HG02759 (cell line): ENCODE measurements around the gene PSTK.

Experiments used
- ATAC-seq: cut with Tn5 transposase; IDR thresholded peaks from one replicate; pipeline ENCODE4 v1.9.1; 2021; ENCODE audit warnings: mild to moderate bottlenecking, moderate library complexity; ENCODE audit not compliant: unreplicated experiment

Gene PSTK, protein sequence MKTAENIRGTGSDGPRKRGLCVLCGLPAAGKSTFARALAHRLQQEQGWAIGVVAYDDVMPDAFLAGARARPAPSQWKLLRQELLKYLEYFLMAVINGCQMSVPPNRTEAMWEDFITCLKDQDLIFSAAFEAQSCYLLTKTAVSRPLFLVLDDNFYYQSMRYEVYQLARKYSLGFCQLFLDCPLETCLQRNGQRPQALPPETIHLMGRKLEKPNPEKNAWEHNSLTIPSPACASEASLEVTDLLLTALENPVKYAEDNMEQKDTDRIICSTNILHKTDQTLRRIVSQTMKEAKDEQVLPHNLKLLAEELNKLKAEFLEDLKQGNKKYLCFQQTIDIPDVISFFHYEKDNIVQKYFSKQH

GRCh38 chr10:122980209-122981065, at the start of gene PSTK:
TSS of gene PSTK (plus strand) at chr10:122980401. CDS start at chr10:122980480, 79 bp downstream.
- peak; percentile 97 for ATAC-seq

DNA sequence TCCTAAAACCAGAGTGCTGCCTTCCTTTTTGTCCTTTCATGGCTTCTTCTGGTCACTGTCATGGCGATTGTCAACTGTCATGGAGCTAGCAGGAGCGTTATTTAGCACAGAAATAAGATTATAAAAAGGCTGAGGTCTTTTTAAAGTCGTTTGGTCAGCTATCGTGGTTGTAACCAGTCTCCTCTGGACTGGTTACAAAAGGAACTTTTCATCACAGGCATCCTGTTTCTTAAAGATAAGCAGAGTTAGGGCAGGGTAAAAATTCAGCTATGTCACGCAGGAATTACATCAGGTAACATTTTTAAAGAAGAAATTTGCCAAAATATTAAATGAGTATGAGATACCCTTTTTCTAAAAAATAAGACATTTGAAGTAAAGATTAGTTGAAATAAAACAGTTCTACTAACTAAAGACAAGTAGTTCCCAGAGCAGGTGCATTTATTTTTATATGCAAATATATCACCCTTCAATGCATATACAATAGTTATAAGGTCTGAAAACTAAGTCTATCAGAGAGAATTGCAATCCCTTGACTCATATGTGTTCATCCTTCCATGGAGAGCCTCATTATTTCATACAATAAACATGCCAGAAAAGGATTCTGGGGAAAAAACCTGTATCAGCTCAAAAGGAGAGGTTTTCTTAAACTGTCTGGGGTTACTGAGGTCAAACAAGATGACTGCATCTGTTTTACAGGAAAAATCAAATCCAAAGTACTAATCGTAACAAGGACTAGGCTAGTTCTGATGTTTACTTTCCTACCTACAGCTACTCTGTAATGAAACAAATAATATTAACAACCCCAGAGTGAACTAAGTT, 48.9 kb upstream of the PSTK start:
- no peak for ATAC-seq

DNA sequence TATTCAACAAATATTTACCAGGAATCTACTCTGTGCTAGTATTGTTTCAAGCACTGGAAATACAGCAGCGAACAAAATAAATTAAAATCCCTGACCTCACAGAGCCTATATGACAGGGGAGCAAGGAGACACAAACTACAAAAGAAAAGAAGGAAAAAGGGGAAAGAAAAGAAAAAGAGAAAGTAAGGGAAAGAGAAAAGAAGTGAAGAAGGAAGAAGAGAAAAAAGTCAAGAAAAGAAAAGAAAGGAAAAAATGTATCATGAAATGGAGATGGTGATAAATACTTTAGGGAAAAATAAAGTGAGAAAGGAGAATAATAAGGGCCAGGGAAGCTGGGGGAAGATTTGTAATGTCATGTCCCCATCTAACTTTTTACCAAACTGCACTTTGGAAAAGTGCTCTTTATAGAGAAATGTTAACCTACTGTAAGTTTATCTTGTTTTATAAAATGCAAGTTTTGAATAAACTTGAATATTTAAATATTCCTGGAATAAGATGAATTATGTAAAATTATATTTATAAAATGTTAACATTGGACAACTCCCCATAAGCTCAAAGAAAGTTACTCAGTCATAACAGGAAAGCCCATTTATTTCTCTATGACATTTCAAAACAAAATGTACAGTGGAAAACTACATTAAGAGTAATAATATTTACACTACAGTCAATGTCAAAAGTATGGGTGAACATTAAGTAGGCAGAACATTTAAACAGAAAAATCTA, 40.9 kb upstream of the PSTK start:
- ATAC-seq, result no peak

DNA sequence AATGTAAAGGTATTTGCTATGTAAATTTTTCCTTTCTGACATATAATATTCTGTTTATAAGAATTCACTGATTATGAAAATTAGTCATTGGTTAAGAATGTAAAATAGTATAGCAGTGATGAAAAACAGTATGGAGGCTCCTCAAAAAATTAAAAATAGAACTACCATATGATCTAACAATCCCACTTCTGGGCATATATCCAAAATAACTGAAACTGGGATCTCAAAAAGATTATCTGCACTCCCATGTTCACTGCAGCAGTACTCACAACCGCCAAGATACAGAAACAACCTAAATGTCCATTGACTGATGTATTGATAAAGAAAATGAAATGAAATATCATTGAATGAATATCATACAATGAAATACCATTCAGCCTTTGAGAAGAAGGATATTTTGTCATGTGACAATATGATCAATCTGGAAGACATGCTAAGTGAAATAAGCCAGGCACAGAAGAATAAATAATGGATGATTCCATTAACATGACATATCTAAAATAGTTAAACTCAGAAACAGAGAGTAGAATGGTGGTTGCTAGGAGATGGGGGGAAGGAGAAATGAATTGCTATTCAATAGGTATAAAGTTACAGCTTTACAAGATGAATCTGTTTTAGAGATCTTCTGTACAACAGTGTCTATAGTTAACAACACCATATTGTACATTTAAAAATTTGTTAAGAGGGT, 40.2 kb upstream of the PSTK start:
- no peak for ATAC-seq

DNA sequence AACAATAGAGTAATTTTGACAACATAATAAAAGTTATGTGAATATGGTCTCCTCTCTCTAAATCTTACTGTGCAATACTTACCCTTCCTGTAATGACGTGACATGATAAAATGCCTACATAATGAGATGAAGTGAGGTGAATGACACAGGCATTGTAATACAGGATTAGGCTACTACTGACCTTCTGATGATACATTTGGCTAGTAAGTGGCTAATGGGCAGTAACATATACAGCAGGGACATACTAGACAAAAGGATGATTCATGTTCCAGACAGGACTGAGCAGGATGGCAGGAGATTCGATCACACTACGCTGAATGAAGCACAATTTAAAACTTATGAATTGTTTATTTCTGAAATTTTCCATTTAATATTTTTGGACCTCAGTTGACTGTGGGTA, 30.9 kb upstream of the PSTK start:
- ATAC-seq, result no peak

DNA sequence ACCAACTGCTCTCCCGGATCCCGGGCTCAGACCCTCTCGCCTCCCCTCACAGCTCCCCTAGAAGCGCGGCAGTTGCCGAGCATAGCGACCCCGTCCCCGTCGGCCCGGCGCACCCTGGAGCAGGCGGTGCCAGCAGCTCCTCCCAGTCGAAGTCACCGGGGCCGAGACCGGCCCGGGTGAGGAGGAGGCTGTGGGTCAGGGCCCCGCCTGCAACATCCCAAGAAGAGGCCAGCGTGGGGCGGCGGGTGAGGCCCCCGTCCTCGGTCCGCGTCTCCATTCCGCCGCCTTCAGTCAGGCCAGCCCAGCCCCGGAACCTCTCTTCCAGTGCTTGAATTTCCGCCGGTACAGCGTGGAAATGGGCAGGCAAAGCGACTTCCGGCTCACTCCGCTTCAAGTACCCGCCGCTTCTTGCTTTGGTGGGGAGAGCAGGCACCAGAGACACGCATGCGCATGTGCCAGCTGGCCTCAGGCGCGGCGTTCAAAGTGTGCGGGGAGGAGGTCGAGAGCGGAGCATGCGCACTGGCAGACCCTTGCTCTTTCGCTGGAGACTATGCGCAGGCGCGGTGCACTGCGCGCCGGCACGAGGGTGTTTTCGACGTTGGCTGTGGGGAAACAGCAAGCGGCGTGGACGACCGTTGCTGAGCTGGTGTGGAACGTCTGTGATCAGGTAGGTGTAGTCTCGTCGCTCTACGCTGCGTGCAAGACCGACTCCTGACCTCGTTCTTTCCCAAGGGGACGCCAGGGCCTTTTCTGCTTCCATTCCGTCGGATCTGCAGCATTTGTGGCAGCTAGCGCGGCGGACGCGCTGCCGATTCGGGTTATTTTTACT, 26.1 kb upstream of the PSTK start, which contains the start of gene C10orf88:
C10orf88 (minus strand) TSS at position 326 of the 829 bp plus-strand sequence; CDS start at position 277, 49 bp downstream.
- ATAC-seq, result peak; percentile 99

DNA sequence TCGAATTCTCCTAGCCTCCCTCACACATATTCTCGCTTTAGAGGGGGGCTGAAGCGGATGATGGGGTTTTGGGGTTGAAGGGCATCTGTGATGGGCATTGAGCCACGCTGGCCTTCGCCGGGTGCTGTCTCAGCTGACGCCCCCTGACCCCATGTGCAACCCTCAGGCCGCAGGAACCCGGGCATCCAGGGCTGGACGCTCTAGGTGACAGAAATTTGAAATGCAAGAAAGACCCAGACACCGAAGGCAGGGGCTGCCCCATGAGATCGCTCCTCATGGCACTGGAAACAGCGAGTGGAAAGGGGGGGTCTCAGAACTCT, 25.5 kb upstream of the PSTK start:
- no peak for ATAC-seq

DNA sequence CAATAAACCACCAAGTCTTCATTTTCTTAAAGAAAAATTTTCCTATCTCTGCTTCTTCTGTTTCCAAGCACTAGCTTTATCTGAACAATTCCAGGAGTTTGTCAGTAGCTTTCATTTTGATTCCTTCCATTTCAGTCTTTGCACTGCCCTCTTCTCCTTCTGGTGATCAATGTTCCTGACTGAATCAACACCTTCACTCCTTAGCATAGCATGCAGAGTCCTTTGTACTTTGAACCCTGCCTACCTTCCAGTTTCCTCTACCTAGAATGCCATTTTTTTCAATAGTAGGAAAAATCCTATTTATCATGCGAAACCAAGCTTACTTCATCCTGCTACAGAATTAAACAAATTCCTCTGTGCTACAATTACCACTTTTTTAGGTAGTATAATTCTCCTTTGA, 24.3 kb upstream of the PSTK start:
- ATAC-seq, result no peak

DNA sequence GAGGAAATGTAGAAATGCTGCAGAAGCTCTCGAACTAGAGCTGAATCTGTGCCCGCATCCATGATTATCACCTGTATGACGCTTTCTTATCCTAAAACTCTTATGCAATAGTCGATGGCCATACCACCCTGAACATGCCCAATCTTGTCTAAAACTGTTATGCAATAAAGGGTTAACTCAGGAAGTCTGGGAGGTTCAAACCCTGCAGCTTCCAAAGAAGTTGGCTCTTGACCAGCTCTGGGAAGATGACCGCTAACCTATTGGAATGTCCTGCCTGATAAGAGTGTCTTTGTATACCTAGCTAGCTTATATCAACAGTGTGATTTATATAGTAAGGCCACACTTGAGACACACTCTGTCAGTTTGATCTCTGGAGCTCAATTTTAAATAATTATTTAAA, 22.7 kb upstream of the PSTK start:
- ATAC-seq, result no peak

- no peak for ATAC-seq
Observed at GRCh38 chr10:122962405-122962804, 17.8 kb upstream of the PSTK start.

DNA sequence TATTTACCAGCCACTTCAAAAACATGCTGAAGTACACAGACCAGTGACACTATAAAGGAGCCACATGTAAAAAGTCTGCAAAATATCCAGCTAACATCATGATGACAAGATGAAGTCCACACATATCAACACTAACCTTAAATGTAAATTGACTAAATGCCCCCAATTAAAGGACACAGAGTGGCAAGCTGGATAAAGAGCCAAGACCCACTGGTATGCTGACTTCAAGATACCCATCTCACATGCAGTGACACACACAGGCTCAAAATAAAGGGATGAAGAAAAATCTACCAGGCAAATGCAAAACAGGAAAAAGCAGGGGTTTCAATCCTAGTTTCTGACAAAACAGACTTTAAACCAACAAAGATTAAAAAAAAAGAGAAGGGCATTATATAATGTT, 13.3 kb upstream of the PSTK start:
- no peak for ATAC-seq

GRCh38 chr10:122968698-122969097, 11.5 kb upstream of the PSTK start:
- no peak for ATAC-seq

DNA sequence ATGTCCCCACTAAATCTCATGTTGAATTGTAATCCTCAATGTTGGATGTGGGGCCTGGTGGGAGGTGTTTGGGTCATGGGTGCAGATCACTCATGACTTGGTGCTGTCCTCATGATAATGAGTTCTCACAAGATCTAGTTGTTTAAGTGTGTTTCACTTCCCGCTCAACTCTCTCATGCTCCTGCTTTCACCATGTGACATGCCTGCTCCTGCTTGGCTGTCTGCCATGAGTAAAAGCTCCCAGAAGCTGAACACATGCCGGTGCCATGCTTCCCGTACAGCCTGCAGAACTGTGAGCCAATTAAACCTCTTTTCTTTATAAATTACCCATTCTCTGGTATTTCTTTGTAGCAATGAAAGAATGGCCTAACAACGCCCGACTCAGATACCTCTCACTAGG, 6.2 kb upstream of the PSTK start:
- no peak for ATAC-seq

DNA sequence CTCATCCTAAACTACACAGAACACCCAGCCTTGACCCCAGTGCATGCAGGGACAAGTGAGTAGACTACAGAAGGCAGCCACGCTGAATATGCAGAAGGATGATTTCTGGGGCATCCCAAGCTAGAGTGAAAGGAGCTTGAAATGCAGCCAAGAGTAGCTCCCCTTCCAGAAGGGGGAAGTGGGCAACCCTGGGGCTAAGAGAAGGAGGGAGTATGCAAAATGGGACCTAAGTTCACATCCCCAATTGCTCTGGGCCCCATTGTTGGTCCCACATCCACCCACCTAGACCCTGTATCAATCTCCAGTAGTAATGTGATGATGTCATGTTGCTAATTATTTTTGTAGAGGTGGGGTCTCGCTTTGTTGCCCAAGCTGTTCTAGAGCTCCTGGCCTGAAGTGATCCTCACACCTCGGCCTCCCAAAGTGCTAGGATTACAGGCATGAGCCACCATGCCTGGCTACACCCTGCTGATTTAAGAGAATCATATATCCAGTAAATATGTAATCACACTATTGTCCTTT, 5.6 kb upstream of the PSTK start:
- no peak for ATAC-seq

- ATAC-seq, result no peak
Observed at GRCh38 chr10:122981066-122981464, 864 bp downstream of the PSTK start.

- no peak for ATAC-seq
Observed at GRCh38 chr10:122983898-122984297, 3.7 kb downstream of the PSTK start.

- no peak for ATAC-seq
Observed at GRCh38 chr10:122984708-122985107, 4.5 kb downstream of the PSTK start.

GRCh38 chr10:122986335-122986734, 6.1 kb downstream of the PSTK start:
- no peak for ATAC-seq

DNA sequence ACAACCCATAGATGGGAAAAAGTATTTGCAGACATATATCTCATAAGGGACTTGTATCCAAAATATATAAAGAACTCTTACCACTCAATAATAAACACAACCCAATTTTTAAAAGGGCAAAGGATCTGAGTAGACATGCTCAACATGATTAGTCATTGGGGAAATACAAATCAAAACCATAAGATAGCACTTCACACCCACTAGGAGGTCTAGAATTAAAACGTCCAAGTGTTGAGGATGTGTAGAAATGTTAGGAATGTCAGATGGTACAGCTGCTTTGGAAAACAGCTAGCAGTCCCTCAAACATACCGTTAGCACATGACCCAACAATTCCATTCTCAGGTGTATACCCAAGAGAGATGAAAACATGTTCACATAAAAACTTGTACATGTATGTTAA, 8.3 kb downstream of the PSTK start:
- ATAC-seq, result no peak
